Neural cell (in vitro differentiated cells): ENCODE results near the gene PREP.

ENCODE experiments used
- EP300 ChIP-seq: fragments of 450-650 bp; conservative IDR thresholded peaks from 2 replicates; pipeline ENCODE4 v1.6.1; 2014; ENCODE audit warnings: antibody characterized with exemption, mild to moderate bottlenecking, moderate library complexity; ENCODE audit not compliant: poor library complexity, severe bottlenecking
- EZH2 ChIP-seq: fragments of 200-600, 300-800 bp; shearing (Covaris generic), sonication (generic); IDR thresholded peaks from 2 replicates; pipeline ENCODE4 v1.6.1; 2014; ENCODE audit warnings: antibody characterized with exemption, low read length, borderline replicate concordance, mild to moderate bottlenecking; ENCODE audit not compliant: insufficient read depth, poor library complexity, severe bottlenecking
- POLR2AphosphoS5 ChIP-seq: IDR thresholded peaks from 2 replicates; pipeline ENCODE4 v1.6.1; 2012
- RAD21 ChIP-seq: fragments of 450-650 bp; conservative IDR thresholded peaks from 2 replicates; pipeline ENCODE4 v1.6.1; 2014; ENCODE audit warnings: antibody characterized with exemption, mild to moderate bottlenecking, moderate library complexity
- REST ChIP-seq: IDR thresholded peaks from 2 replicates; pipeline ENCODE4 v1.6.1; 2012; ENCODE audit warnings: borderline replicate concordance
- SMC3 ChIP-seq: fragments of 450-650 bp; conservative IDR thresholded peaks from 2 replicates; pipeline ENCODE4 v1.6.1; 2014; ENCODE audit warnings: antibody characterized with exemption, mild to moderate bottlenecking, moderate library complexity; ENCODE audit not compliant: poor library complexity
- TAF1 ChIP-seq: IDR thresholded peaks from 2 replicates; pipeline ENCODE4 v1.6.1; 2012; ENCODE audit warnings: low read depth
- TF ChIP-seq, protein P1 (sequence below): fragments of 450-650 bp; IDR thresholded peaks from 2 replicates; pipeline ENCODE4 v1.5.1; 2014; ENCODE audit warnings: antibody characterized with exemption, mild to moderate bottlenecking, moderate library complexity; ENCODE audit not compliant: poor library complexity, severe bottlenecking

GRCh38 chr6:105380634-105381033 lies 22.2 kb downstream of the PREP start:
- TF ChIP-seq TAF1 (no peak), SMC3 (no peak), EZH2 (no peak), REST (no peak), POLR2AphosphoS5 (no peak), EP300 (no peak), RAD21 (no peak)
- TF ChIP-seq, protein P1, sequence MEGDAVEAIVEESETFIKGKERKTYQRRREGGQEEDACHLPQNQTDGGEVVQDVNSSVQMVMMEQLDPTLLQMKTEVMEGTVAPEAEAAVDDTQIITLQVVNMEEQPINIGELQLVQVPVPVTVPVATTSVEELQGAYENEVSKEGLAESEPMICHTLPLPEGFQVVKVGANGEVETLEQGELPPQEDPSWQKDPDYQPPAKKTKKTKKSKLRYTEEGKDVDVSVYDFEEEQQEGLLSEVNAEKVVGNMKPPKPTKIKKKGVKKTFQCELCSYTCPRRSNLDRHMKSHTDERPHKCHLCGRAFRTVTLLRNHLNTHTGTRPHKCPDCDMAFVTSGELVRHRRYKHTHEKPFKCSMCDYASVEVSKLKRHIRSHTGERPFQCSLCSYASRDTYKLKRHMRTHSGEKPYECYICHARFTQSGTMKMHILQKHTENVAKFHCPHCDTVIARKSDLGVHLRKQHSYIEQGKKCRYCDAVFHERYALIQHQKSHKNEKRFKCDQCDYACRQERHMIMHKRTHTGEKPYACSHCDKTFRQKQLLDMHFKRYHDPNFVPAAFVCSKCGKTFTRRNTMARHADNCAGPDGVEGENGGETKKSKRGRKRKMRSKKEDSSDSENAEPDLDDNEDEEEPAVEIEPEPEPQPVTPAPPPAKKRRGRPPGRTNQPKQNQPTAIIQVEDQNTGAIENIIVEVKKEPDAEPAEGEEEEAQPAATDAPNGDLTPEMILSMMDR = no peak
